SU-DHL-6 (cell line): ENCODE results near the gene WDR93.

ENCODE experiments used
- H2AFZ ChIP-seq: fragments of 200-600 bp; sonication (generic); 2 replicates; pipeline ENCODE4 v1.6.1; 2014; ENCODE audit warnings: low read depth, mild to moderate bottlenecking, moderate library complexity, mixed read lengths, antibody characterized with exemption, low read length; ENCODE audit not compliant: severe bottlenecking
- H3F3A ChIP-seq: fragments of 200-600 bp; shearing (Covaris generic); 2 replicates; pipeline ENCODE4 v1.6.0; 2016; ENCODE audit warnings: antibody characterized with exemption, mild to moderate bottlenecking; ENCODE audit not compliant: insufficient read depth
- H3K27ac ChIP-seq: fragments of 200-600 bp; sonication (generic); 2 replicates; pipeline ENCODE4 v1.5.1; 2016; ENCODE audit warnings: low read depth, mild to moderate bottlenecking, low read length, moderate library complexity, mixed read lengths
- H3K27me3 ChIP-seq: fragments of 200-600 bp; sonication (generic), shearing (Covaris generic); 2 replicates; pipeline ENCODE4 v1.6.0; 2014; ENCODE audit warnings: mild to moderate bottlenecking, low read length
- H3K36me3 ChIP-seq: fragments of 200-600 bp; sonication (generic); 2 replicates; pipeline ENCODE4 v1.6.1; 2014; ENCODE audit warnings: mild to moderate bottlenecking, low read length, mixed read lengths
- H3K4me2 ChIP-seq: fragments of 300-600, 200-600 bp; shearing (Covaris generic), sonication (generic); 2 replicates; pipeline ENCODE4 v1.6.0; 2014; ENCODE audit warnings: low read length, low read depth, mild to moderate bottlenecking; ENCODE audit not compliant: poor library complexity, severe bottlenecking
- H3K4me3 ChIP-seq: fragments of 200-600 bp; sonication (generic); 2 replicates; pipeline ENCODE4 v1.5.1; 2014; ENCODE audit warnings: antibody characterized with exemption, low read length, mild to moderate bottlenecking, mixed read lengths; ENCODE audit not compliant: insufficient read depth, poor library complexity, severe bottlenecking
- H3K79me2 ChIP-seq: fragments of 200-600 bp; sonication (generic); 2 replicates; pipeline ENCODE4 v1.6.1; 2014; ENCODE audit warnings: mild to moderate bottlenecking, low read length, moderate library complexity; ENCODE audit not compliant: insufficient read depth
- H3K9ac ChIP-seq: fragments of 200-600 bp; sonication (generic); 2 replicates; pipeline ENCODE4 v1.7.0; 2014; ENCODE audit warnings: mild to moderate bottlenecking, low read length
- H3K9me2 ChIP-seq: fragments of 200-600 bp; sonication (generic); replicated peaks from 2 replicates; pipeline ENCODE4 v1.6.1; 2014; ENCODE audit warnings: low read length; ENCODE audit not compliant: insufficient read depth
- H3K9me3 ChIP-seq: fragments of 200-600 bp; sonication (generic); 2 replicates; pipeline ENCODE4 v1.6.1; 2014; ENCODE audit warnings: low read length, mixed read lengths; ENCODE audit not compliant: insufficient read depth
- H4K20me1 ChIP-seq: fragments of 200-600 bp; sonication (generic); 2 replicates; pipeline ENCODE4 v1.6.1; 2014; ENCODE audit warnings: low read depth, mild to moderate bottlenecking, antibody characterized with exemption, low read length, moderate library complexity, mixed read lengths
- EZH2phosphoT487 ChIP-seq: fragments of 200-600 bp; sonication (generic), shearing (Covaris generic); conservative IDR thresholded peaks from 2 replicates; pipeline ENCODE4 v1.6.1; 2018; ENCODE audit warnings: mild to moderate bottlenecking, antibody characterized with exemption, low read length, moderate library complexity, mixed read lengths
- TF ChIP-seq, protein P1 (sequence below): fragments of 200-600 bp; sonication (generic); IDR thresholded peaks from one replicate; pipeline ENCODE4 v1.5.1; 2017; ENCODE audit warnings: antibody characterized with exemption, mild to moderate bottlenecking, low read length, moderate library complexity; ENCODE audit not compliant: insufficient read depth, poor library complexity, severe bottlenecking

The WDR93 gene

DNA sequence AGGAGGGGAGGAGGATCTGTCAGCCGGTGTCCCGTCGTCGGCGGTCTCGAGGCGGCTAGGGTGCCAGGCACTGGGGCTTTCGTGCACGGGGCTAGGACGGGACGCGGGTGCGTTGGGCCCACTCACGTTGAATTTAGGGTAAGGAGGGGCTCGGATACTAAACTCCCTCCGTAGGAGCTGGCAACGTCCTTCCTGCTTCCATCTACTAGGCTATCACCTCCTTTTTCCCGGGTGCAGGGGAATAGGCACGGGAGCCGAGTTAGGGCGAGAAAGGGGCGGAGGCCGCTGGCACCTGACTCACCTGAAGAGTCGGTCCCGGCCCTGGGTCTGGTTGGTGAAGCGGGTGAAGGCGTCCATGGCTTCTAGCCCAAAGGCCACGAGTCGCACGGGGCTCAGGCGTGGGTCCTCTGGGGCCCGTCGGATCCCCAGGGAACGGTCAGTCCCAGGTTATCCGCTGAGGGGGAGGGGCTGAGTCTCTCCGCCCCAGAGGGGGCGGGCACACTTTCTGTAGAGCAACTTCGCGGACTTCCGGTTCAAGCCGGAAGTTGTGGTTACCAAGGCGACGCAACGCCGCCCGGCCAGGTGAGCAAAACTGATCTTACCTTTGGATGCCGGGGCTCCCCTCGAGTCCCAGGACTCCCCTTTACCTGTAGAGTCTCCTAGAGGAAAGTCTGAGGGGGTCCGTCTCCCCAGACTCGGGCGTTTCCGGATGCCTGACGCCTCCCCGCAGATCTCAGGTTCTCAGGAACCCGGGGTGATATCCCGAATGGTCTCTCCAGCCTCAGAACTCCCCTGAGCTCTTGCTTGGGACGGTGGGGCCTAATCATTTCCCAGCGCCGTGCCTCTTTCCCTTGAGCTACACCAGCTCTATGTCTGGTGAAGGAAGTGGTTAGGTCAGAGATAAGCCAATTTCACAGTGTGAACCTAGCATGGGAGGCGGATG, at the start of gene WDR93, which contains the start of gene PEX11A:
Gene WDR93 (plus strand): TSS at position 536 of the 943 bp plus-strand sequence. CDS start 10,936 bp downstream, outside the sequence.
Gene PEX11A (minus strand): TSS at position 479 of the 943 bp plus-strand sequence. CDS start 122 bp downstream, at position 357.
- no peaks in the 10 kb centered on the region for H3K9me2 ChIP-seq
- no peaks in the 10 kb centered on the region for H4K20me1 ChIP-seq
- TF ChIP-seq, protein P1, sequence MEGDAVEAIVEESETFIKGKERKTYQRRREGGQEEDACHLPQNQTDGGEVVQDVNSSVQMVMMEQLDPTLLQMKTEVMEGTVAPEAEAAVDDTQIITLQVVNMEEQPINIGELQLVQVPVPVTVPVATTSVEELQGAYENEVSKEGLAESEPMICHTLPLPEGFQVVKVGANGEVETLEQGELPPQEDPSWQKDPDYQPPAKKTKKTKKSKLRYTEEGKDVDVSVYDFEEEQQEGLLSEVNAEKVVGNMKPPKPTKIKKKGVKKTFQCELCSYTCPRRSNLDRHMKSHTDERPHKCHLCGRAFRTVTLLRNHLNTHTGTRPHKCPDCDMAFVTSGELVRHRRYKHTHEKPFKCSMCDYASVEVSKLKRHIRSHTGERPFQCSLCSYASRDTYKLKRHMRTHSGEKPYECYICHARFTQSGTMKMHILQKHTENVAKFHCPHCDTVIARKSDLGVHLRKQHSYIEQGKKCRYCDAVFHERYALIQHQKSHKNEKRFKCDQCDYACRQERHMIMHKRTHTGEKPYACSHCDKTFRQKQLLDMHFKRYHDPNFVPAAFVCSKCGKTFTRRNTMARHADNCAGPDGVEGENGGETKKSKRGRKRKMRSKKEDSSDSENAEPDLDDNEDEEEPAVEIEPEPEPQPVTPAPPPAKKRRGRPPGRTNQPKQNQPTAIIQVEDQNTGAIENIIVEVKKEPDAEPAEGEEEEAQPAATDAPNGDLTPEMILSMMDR = no peak
- TF ChIP-seq EZH2phosphoT487 = no peak
- no peak within 1 kb of the TSS for H3K27ac ChIP-seq
- H3K9me3 ChIP-seq = no peaks in the 10 kb centered on the region
- H3K4me2 ChIP-seq = no peak within 1 kb of the TSS
- H3K79me2 ChIP-seq = no peaks in the 10 kb centered on the region
- H3K27me3 ChIP-seq = no peaks in the 10 kb centered on the region
- H3K4me3 ChIP-seq = no peak within 1 kb of the TSS
- no peak within 1 kb of the TSS for H2AFZ ChIP-seq
- 0 out of 2 replicates have a peak, but pooled peaks cover 5% of the 10 kb centered on the region for H3F3A ChIP-seq
- H3K36me3 ChIP-seq = no peaks in the 10 kb centered on the region
- no peak within 1 kb of the TSS for H3K9ac ChIP-seq

DNA sequence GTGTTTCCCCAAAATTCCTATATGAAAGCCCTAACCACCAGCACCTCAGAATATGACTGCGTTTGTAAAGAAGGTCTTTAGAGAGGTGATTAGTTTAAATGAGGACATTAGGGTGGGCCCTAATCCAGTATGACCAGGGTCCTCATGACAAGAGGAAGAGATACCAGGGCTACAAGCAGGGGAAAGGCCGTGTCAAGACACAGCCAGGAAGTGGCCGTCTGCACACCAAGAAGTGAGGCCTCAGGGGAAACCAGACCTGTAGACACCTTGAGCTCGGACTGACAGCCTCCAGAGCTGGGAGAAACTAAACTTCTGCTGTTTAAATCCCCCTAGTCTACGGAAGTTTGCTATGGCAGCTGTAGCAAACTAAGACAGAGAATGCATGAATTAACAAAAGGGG, 49.6 kb upstream of the WDR93 start:
- Histone ChIP-seq H3K27me3 (no peaks in the 10 kb centered on the region), H3K9me3 (no peaks in the 10 kb centered on the region), H3K36me3 (no peaks in the 10 kb centered on the region), H3K4me2 (no peak overlapping the region), H2AFZ (no peak overlapping the region), H3K27ac (no peak overlapping the region), H3F3A (no peaks in the 10 kb centered on the region), H3K9me2 (no peaks in the 10 kb centered on the region), H3K4me3 (no peak overlapping the region), H4K20me1 (no peaks in the 10 kb centered on the region), H3K9ac (no peak overlapping the region), H3K79me2 (no peaks in the 10 kb centered on the region)
- no peak for TF ChIP-seq EZH2phosphoT487
- TF ChIP-seq, protein P1 = no peak

DNA sequence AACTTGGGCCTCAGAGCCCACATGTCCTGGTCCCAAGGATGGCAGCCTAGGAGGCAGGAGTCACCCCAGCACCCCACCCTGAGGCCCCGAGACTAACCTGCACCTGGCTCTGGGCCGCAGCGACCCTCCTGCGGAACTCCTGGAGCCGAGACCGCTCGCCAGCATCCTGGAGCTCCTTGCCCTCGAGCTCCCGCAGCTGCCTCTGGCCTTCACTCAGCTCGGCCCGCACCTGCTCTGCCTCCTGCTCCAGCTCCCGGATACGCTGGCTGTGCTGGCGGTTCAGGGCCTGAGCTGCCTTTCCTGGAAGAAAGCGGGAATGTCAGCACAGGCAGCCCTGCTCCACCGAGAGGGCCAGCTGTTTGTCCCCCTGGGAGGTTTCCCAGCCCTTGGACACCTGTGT, 48.5 kb upstream of the WDR93 start:
- no peak overlapping the region for H3K4me2 ChIP-seq
- no peaks in the 10 kb centered on the region for H3K9me3 ChIP-seq
- H2AFZ ChIP-seq = no peak overlapping the region
- H3K27ac ChIP-seq = no peak overlapping the region
- H3K36me3 ChIP-seq = no peaks in the 10 kb centered on the region
- H3F3A ChIP-seq = no peaks in the 10 kb centered on the region
- no peak overlapping the region for H3K4me3 ChIP-seq
- H4K20me1 ChIP-seq = no peaks in the 10 kb centered on the region
- H3K9ac ChIP-seq = no peak overlapping the region
- no peaks in the 10 kb centered on the region for H3K27me3 ChIP-seq
- H3K79me2 ChIP-seq = no peaks in the 10 kb centered on the region
- TF ChIP-seq, protein P1 = no peak
- no peak for TF ChIP-seq EZH2phosphoT487
- no peaks in the 10 kb centered on the region for H3K9me2 ChIP-seq
